ENCODE results near the gene DAP3. TPM values are rescaled to one million over a fixed set of nuclear protein-coding genes. Genes with fewer than 3 reads are reported as not detected.

The DAP3 gene
- total and polyA plus RNA-seq, 2 of the 8 experiments (the other 6 are each of a cell fraction or from before 2014, with no cell fraction given) = 66.3 to 87.1 TPM

- TF ChIP-seq CHD7 (IDR thresholded peaks at IDR 0.05; ENCODE audit: insufficient replicate concordance, low read length) (no peak), SRF (IDR thresholded peaks at IDR 0.05; ENCODE audit: low read depth, low read length) (no peak), TEAD4 (IDR thresholded peaks at IDR 0.05; ENCODE audit: low read depth, low read length) (no peak), USF2 (IDR thresholded peaks at IDR 0.05; ENCODE audit: low read length) (no peak), E2F6 (IDR thresholded peaks at IDR 0.05) (no peak), MAFK (IDR thresholded peaks at IDR 0.05; ENCODE audit: low read depth, low read length) (no peak), EGR1 (IDR thresholded peaks at IDR 0.05; ENCODE audit: borderline replicate concordance, low read depth, low read length) (no peak), CEBPB (IDR thresholded peaks at IDR 0.05; ENCODE audit: low read depth, low read length) (no peak), SIN3A (conservative IDR thresholded peaks at IDR 0.05 in 1 of 2, IDR thresholded peaks at IDR 0.05 in 1 of 2; ENCODE audit: low read depth in 1 of 2, low read length in 2 of 2) (no peak)
These were observed 15.9 kb upstream of the DAP3 start (continued) for GRCh38 chr1:155673003-155673402.
